GM18873 (cell line): Measurements from ENCODE around the gene ATP6V1G2.

ENCODE experiments used
- ATAC-seq: cut with Tn5 transposase; IDR thresholded peaks from one replicate; pipeline ENCODE4 v1.9.1; 2021; ENCODE audit warnings: mild to moderate bottlenecking, moderate library complexity, moderate number of reproducible peaks; ENCODE audit not compliant: unreplicated experiment, low FRiP score

Gene ATP6V1G2

GRCh38 chr6:31576897-31577578 is 30.6 kb upstream of the ATP6V1G2 start:
- ATAC-seq, result no peak

- ATAC-seq, result no peak
Observed at GRCh38 chr6:31575952-31576685, 29.7 kb upstream of the ATP6V1G2 start.

DNA sequence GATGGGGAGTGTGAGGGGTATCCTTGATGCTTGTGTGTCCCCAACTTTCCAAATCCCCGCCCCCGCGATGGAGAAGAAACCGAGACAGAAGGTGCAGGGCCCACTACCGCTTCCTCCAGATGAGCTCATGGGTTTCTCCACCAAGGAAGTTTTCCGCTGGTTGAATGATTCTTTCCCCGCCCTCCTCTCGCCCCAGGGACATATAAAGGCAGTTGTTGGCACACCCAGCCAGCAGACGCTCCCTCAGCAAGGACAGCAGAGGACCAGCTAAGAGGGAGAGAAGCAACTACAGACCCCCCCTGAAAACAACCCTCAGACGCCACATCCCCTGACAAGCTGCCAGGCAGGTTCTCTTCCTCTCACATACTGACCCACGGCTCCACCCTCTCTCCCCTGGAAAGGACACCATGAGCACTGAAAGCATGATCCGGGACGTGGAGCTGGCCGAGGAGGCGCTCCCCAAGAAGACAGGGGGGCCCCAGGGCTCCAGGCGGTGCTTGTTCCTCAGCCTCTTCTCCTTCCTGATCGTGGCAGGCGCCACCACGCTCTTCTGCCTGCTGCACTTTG is 29.0 kb upstream of the ATP6V1G2 start, which contains the start of gene TNF:
TSS of gene TNF (plus strand) at position 231 of the 567 bp plus-strand sequence. CDS start at position 408, 177 bp downstream.
- no peak for ATAC-seq

DNA sequence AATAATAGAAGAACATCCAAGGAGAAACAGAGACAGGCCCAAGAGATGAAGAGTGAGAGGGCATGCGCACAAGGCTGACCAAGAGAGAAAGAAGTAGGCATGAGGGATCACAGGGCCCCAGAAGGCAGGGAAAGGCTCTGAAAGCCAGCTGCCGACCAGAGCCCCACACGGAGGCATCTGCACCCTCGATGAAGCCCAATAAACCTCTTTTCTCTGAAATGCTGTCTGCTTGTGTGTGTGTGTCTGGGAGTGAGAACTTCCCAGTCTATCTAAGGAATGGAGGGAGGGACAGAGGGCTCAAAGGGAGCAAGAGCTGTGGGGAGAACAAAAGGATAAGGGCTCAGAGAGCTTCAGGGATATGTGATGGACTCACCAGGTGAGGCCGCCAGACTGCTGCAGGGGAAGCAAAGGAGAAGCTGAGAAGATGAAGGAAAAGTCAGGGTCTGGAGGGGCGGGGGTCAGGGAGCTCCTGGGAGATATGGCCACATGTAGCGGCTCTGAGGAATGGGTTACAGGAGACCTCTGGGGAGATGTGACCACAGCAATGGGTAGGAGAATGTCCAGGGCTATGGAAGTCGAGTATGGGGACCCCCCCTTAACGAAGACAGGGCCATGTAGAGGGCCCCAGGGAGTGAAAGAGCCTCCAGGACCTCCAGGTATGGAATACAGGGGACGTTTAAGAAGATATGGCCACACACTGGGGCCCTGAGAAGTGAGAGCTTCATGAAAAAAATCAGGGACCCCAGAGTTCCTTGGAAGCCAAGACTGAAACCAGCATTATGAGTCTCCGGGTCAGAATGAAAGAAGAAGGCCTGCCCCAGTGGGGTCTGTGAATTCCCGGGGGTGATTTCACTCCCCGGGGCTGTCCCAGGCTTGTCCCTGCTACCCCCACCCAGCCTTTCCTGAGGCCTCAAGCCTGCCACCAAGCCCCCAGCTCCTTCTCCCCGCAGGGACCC is 28.0 kb upstream of the ATP6V1G2 start:
- ATAC-seq, result no peak

- ATAC-seq, result no peak
Observed at GRCh38 chr6:31573239-31574105, 27.1 kb upstream of the ATP6V1G2 start.

DNA sequence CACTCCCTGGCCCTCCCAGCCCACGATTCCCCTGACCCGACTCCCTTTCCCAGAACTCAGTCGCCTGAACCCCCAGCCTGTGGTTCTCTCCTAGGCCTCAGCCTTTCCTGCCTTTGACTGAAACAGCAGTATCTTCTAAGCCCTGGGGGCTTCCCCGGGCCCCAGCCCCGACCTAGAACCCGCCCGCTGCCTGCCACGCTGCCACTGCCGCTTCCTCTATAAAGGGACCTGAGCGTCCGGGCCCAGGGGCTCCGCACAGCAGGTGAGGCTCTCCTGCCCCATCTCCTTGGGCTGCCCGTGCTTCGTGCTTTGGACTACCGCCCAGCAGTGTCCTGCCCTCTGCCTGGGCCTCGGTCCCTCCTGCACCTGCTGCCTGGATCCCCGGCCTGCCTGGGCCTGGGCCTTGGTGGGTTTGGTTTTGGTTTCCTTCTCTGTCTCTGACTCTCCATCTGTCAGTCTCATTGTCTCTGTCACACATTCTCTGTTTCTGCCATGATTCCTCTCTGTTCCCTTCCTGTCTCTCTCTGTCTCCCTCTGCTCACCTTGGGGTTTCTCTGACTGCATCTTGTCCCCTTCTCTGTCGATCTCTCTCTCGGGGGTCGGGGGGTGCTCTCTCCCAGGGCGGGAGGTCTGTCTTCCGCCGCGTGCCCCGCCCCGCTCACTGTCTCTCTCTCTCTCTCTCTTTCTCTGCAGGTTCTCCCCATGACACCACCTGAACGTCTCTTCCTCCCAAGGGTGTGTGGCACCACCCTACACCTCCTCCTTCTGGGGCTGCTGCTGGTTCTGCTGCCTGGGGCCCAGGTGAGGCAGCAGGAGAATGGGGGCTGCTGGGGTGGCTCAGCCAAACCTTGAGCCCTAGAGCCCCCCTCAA is 25.9 kb upstream of the ATP6V1G2 start, which contains the start of gene LTA:
TSS of gene LTA (plus strand) at position 249 of the 871 bp plus-strand sequence. CDS start at position 703, 454 bp downstream.
- peak; percentile 33 for ATAC-seq

- ATAC-seq, result no peak
Observed at GRCh38 chr6:31569861-31570536, 23.6 kb upstream of the ATP6V1G2 start.

DNA sequence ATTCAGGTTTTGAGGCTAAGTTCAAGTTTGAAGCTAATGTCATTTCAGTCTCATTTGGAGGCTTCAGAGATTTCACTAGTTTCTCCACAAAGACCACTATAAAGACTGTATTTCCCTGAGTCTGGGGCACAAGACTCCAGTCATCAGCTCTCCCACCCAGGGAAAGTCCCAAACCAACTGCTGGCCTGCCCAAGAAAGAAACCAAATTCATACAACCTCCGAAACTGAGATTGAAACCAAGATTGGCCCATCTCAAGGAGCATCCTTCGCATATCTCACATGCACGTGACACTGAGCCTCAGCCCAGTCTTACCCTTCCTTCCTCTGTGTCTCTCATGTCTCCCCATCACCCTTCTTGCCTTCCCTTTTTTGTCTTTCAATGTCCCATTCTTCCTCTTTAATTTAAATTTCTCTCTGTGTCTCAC is 22.1 kb upstream of the ATP6V1G2 start:
- peak; percentile 76 for ATAC-seq

GRCh38 chr6:31567531-31568370 is 21.3 kb upstream of the ATP6V1G2 start:
- no peak for ATAC-seq

DNA sequence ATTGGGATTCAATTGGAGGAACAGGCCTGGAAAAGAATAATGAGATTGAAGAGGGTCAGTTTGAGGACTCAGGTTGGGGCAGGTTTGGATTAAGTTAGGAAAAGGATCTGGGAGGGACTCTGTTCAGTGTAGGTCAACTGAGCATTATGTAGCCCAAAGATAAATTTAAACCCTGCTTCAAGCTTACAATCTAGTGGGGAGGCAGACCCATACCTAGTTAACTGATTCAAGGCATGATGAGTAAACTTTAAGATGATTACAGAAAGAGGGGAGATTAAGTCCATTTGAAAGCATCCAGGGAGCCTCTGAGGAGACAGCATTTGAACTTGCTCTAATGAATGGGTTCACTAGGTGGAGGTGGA is 14.3 kb upstream of the ATP6V1G2 start:
- no peak for ATAC-seq

DNA sequence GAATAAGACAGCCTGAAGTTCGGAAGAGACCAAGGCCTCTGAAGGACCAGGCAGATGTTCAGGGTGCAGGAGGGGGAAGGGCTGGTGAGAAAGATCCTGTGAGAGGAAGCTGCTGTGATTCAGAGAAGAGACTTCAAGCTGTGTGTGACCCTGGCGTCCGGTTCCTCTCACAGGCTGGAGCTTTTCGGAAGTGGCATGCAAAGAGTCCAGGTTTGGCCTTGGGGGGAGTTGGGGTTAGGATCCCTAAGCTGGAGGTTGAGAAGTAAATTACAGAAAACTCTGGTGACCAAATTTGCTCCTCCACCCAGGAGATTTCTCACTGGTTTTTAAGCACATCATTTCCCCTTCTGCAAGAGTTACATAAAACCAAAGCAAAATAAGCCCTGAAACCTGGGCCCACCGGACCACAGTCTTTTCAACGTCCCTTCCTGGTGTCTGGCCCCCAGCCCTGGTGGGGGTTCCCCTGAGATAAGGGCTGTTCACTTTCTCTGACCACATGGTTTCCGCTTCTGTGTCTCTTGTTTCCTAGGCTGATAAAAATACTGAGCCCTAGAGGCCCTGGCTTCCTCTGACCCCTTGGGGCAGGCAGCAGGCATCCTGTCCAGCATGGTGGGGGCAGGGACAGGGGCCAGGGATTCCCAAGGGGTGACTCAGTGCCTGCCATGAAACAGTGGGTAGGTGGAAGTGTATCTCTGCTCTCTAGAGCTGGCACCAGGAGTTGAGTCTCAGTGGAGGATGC is 13.7 kb upstream of the ATP6V1G2 start:
- ATAC-seq, result peak; percentile 61

DNA sequence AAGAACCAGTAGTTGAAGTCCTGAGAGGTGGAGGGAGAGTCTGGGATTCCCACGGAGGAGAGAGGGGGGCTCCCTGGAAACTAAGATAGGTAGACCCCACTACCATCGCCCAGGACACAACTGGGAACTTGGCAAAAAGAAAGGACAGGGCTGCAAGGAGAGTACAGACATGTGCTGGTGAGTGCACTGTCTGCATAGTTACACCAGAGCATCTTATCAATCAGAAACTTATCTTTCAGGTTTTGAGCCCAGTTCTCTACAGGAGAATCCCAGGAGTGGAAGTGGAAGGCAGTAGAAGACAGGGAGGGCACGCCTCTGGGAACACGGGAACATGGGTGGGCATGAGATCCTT is 13.2 kb upstream of the ATP6V1G2 start:
- ATAC-seq, result no peak

- no peak for ATAC-seq
Observed at GRCh38 chr6:31558631-31559500, 12.5 kb upstream of the ATP6V1G2 start.

GRCh38 chr6:31558318-31558625 is 11.9 kb upstream of the ATP6V1G2 start:
- no peak for ATAC-seq

GRCh38 chr6:31557443-31558317 is 11.3 kb upstream of the ATP6V1G2 start:
- no peak for ATAC-seq
